Sigmoid colon (tissue), 4 donors: ENCODE measurements around the gene BOD1.

Experiments used
- EP300 ChIP-seq, 4 donors: sonication (generic); formaldehyde crosslinking; IDR thresholded peaks; one replicate each; pipeline ENCODE4 v1.6.1; 2017; ENCODE audit warnings: antibody characterized with exemption in 4 of 4
- POLR2A ChIP-seq, 2 donors: fragments of 450-650 bp; IDR thresholded peaks; one replicate each; pipeline ENCODE4 v1.6.1; 2016; ENCODE audit warnings: antibody characterized with exemption in 2 of 2, mild to moderate bottlenecking in 2 of 2, moderate library complexity in 2 of 2
- POLR2AphosphoS5 ChIP-seq, 4 donors: sonication (generic); formaldehyde crosslinking; IDR thresholded peaks; one replicate each; pipeline ENCODE4 v1.6.1; 2017; ENCODE audit warnings: antibody characterized with exemption in 4 of 4
- TF ChIP-seq, protein P1 (sequence below), 4 experiments: fragments of 450-650 bp in 3 of 4; fragments of 200-600 bp in 1 of 4; IDR thresholded peaks; one replicate each; pipeline ENCODE4 v1.5.1; 2016 to 2019; ENCODE audit warnings: antibody characterized with exemption in 4 of 4, mild to moderate bottlenecking in 3 of 4, moderate library complexity in 2 of 4

DNA sequence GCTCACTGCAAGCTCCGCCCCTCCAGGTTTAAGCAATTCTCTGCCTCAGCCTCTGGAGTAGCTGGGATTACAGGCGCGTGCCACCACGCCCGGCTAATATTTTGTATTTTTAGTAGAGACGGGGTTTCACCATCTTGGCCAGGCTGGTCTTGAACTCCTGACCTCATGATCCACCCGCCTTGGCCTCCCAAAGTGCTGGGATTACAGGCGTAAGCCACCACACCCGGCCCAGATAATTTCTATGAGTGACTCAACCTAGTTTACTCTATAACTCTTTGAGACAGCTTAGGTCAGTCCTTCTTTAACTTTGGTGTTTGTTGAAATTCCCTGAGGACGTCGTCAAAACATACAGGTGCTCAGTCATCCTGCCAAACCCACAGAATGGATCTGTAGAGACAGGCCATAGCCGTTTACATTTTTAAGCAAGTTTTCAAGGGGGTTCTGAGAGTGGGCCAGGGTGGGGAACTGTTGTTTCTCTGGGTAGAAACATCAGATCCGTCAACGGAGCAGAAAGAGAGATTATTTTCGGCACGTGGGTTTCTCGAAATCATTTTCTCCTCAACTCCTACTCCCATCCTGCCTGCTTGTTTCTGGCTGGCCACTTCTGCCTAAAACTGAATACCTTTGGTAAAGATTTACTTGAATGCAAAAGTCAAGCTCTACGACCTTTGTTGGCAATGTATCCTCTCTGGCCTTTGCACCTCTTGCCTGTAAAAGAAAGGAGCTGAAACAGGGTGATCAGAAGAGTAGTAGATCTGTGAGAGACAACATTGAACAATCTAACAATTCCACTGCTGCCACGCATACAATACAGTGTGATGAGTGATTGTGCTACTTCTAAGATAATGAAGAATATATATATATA, 6.0 kb upstream of the BOD1 start:
- TF ChIP-seq, protein P1, sequence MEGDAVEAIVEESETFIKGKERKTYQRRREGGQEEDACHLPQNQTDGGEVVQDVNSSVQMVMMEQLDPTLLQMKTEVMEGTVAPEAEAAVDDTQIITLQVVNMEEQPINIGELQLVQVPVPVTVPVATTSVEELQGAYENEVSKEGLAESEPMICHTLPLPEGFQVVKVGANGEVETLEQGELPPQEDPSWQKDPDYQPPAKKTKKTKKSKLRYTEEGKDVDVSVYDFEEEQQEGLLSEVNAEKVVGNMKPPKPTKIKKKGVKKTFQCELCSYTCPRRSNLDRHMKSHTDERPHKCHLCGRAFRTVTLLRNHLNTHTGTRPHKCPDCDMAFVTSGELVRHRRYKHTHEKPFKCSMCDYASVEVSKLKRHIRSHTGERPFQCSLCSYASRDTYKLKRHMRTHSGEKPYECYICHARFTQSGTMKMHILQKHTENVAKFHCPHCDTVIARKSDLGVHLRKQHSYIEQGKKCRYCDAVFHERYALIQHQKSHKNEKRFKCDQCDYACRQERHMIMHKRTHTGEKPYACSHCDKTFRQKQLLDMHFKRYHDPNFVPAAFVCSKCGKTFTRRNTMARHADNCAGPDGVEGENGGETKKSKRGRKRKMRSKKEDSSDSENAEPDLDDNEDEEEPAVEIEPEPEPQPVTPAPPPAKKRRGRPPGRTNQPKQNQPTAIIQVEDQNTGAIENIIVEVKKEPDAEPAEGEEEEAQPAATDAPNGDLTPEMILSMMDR (IDR thresholded peaks at IDR 0.05) = no peak
- TF ChIP-seq POLR2AphosphoS5 (IDR thresholded peaks at IDR 0.05) (no peak), POLR2A (IDR thresholded peaks at IDR 0.05) (no peak), EP300 (IDR thresholded peaks at IDR 0.05) (no peak)
